Gastrocnemius medialis (tissue), 4 donors: Measurements from ENCODE around the gene FHOD3. TPM values are rescaled to one million over a fixed set of nuclear protein-coding genes. Genes with fewer than 3 reads are reported as not detected.

Experiments
- ATAC-seq, 2 donors: fragments of 150-250 bp; one replicate each; pipeline ENCODE4 v1.9.1; 2016
- DNase-seq, 2 donors: peaks; one replicate each; pipeline ENCODE4 v3.0.0-alpha.2; 2019
- H3K27ac ChIP-seq, 4 donors: fragments of 200-600 bp; sonication (generic); 1 replicate in 1 of 4; 2 replicates in 3 of 4; pipeline ENCODE4 v1.5.1; 2016 to 2018; ENCODE audit warnings: mild to moderate bottlenecking in 2 of 4, moderate library complexity in 1 of 4
- H3K27me3 ChIP-seq, 3 donors: fragments of 200-600 bp; sonication (generic) in 2 of 3; 1 replicate in 1 of 3; 2 replicates in 2 of 3; pipeline versions ENCODE4 v1.5.1 to v1.6.0; 2016 to 2019; ENCODE audit warnings: mild to moderate bottlenecking in 1 of 3, moderate library complexity in 1 of 3
- H3K36me3 ChIP-seq, 2 donors: fragments of 200-600 bp; sonication (generic) in 1 of 2; one replicate each; pipeline ENCODE4 v1.5.1; 2017 to 2018
- H3K4me1 ChIP-seq, 2 donors: fragments of 200-600 bp; sonication (generic) in 1 of 2; one replicate each; pipeline ENCODE4 v1.5.1; 2016 to 2017; ENCODE audit warnings: mild to moderate bottlenecking in 2 of 2
- H3K4me3 ChIP-seq, 4 donors: fragments of 200-600 bp; sonication (generic) in 3 of 4; 1 replicate in 1 of 4; 2 replicates in 3 of 4; pipeline ENCODE4 v1.5.1; 2016 to 2019; ENCODE audit warnings: mild to moderate bottlenecking in 2 of 4
- H3K9me3 ChIP-seq, 3 donors: fragments of 200-600 bp; sonication (generic) in 2 of 3; 1 replicate in 1 of 3; 2 replicates in 2 of 3; pipeline ENCODE4 v1.5.1; 2016 to 2019
- POLR2A ChIP-seq, 2 donors: fragments of 450-650 bp; IDR thresholded peaks; one replicate each; pipeline ENCODE4 v1.6.1; 2017; ENCODE audit warnings: antibody characterized with exemption in 2 of 2, mild to moderate bottlenecking in 2 of 2, moderate library complexity in 2 of 2
- in situ Hi-C, 4 donors: fragments of 200-750 bp; cut with MboI; loops; one replicate each; pipeline versions ENCODE4 v1.15.0 to v1.8.0; 2017; ENCODE audit warnings: low sequenced_read_pairs in 4 of 4
- intact Hi-C: fragments of 100-400 bp; cut with DNase I; formaldehyde crosslinking; loops from one replicate; pipeline ENCODE4 v1.15.1; 2023; ENCODE audit warnings: low total_unique reads
- total RNA-seq, 4 donors: library from RNA; depleted of rRNA; stranded (reverse); fragments of >200 nt; gene quantifications; one replicate each; pipeline versions ENCODE4 v1.1.0 to v1.2.3, GENCODE V29; 2016
- TF ChIP-seq, protein P1 (sequence below), 5 experiments: fragments of 450-650 bp in 3 of 5; fragments of 200-600 bp in 2 of 5; sonication (generic) in 2 of 5; IDR thresholded peaks in 4 of 5; conservative IDR thresholded peaks in 1 of 5; 1 replicate in 4 of 5; 2 replicates in 1 of 5; pipeline ENCODE4 v1.5.1; 2016 to 2019; ENCODE audit warnings: antibody characterized with exemption in 5 of 5, mild to moderate bottlenecking in 3 of 5, moderate library complexity in 3 of 5

The FHOD3 gene
- total RNA-seq, 4 donors from 2014 or later = 10.0 to 32.5 (median 17.0) TPM

DNA sequence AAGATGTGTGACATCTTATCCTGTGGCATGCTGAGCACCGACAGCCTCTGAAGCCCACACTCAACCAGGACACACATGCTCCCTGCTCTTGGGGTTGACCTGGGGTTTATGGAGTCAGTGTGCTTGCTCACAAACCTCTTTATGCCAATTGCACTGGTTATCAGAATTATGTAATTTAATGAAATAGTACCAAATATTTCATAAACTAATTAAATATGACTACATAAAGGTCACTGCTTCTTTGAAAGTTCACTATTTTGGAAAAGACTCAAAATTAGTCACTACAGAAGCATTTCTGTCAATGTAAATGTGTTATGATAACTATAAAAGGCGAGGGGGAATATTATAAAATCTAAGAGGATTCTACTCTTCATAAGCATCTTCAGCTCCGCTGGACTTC, 76.7 kb downstream of the FHOD3 start:
- no peaks in the 10 kb centered on the region for H3K27me3 ChIP-seq
- H3K4me1 ChIP-seq = peaks cover 8 to 10% of the 10 kb centered on the region in 2 donors
- no peaks in the 10 kb centered on the region for H3K9me3 ChIP-seq
- H3K4me3 ChIP-seq = no peak overlapping the region
- intact Hi-C loops = loop anchor here (10.0 kb wide), 1 partner anchor 59 kb away; no protein-coding TSS in a partner anchor
- H3K27ac ChIP-seq = no peak overlapping the region
- no peak for TF ChIP-seq POLR2A (IDR thresholded peaks at IDR 0.05)
- TF ChIP-seq, protein P1, sequence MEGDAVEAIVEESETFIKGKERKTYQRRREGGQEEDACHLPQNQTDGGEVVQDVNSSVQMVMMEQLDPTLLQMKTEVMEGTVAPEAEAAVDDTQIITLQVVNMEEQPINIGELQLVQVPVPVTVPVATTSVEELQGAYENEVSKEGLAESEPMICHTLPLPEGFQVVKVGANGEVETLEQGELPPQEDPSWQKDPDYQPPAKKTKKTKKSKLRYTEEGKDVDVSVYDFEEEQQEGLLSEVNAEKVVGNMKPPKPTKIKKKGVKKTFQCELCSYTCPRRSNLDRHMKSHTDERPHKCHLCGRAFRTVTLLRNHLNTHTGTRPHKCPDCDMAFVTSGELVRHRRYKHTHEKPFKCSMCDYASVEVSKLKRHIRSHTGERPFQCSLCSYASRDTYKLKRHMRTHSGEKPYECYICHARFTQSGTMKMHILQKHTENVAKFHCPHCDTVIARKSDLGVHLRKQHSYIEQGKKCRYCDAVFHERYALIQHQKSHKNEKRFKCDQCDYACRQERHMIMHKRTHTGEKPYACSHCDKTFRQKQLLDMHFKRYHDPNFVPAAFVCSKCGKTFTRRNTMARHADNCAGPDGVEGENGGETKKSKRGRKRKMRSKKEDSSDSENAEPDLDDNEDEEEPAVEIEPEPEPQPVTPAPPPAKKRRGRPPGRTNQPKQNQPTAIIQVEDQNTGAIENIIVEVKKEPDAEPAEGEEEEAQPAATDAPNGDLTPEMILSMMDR (IDR thresholded peaks at IDR 0.05 in 4 of 5, conservative IDR thresholded peaks at IDR 0.05 in 1 of 5) = no peak
- H3K36me3 ChIP-seq = no peaks in the 10 kb centered on the region
- DNase-seq (no peak), ATAC-seq (no peak)
- in situ Hi-C loops = no loop called here

DNA sequence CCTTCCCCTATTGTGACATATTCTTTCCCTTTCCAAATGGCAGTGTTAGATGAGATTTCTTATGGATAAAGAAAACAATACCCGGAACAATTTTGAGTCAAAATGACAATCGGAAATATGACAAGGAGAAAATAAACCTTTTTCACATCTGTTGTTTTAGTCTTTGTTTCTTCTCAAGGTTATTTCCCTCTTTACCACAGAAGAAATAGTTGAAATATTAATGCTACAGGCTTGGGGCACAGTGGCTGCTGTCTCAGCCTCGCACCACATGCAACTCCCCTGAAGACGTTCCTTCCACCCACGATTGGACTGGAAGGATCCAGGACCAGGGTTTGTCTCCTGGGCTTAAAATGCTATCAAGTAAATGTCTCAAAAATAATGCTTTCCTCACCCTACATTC, 77.6 kb downstream of the FHOD3 start:
- TF ChIP-seq, protein P1 (IDR thresholded peaks at IDR 0.05 in 4 of 5, conservative IDR thresholded peaks at IDR 0.05 in 1 of 5) = no peak
- TF ChIP-seq POLR2A (IDR thresholded peaks at IDR 0.05) = no peak
- ATAC-seq = no peak
- Histone ChIP-seq H3K27me3 (no peaks in the 10 kb centered on the region), H3K36me3 (no peaks in the 10 kb centered on the region), H3K27ac (no peak overlapping the region), H3K4me3 (no peak overlapping the region), H3K4me1 (peaks cover 16% of the 10 kb centered on the region in 2 donors), H3K9me3 (no peaks in the 10 kb centered on the region)
- DNase-seq = no peak
- intact Hi-C loops (loop anchor here (10.0 kb wide), 1 partner anchor 60 kb away; no protein-coding TSS in a partner anchor), in situ Hi-C loops (no loop called here)

DNA sequence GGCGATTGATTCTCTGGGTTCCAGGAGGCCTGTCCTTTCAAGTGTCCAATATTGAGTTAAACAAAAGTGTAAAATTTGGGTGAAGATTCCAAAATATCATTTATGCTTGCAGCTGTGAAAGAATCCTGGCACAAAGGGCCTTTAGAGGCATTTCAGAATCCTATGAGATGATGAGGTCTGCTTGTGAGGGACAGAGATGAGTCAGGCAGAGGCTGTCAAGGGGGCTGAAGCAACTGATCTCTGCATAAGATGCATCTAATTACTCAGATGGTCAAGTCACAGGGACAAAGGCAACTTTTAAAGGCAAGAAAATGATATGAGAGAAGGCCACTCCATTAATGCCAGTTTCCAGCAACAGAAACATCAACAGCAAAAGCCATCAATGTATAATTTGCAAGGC, 78.8 kb downstream of the FHOD3 start:
- ATAC-seq (no peak), DNase-seq (no peak)
- in situ Hi-C loops = no loop called here
- H3K9me3 ChIP-seq = no peaks in the 10 kb centered on the region
- H3K27me3 ChIP-seq = no peaks in the 10 kb centered on the region
- H3K36me3 ChIP-seq = no peaks in the 10 kb centered on the region
- TF ChIP-seq, protein P1 (IDR thresholded peaks at IDR 0.05 in 4 of 5, conservative IDR thresholded peaks at IDR 0.05 in 1 of 5) = no peak
- no peak for TF ChIP-seq POLR2A (IDR thresholded peaks at IDR 0.05)
- H3K27ac ChIP-seq = no peak overlapping the region
- H3K4me3 ChIP-seq = no peak overlapping the region
- H3K4me1 ChIP-seq = peaks cover 16 to 17% of the 10 kb centered on the region in 2 donors
- intact Hi-C loops = loop anchor here (10.0 kb wide), 1 partner anchor 62 kb away; no protein-coding TSS in a partner anchor

DNA sequence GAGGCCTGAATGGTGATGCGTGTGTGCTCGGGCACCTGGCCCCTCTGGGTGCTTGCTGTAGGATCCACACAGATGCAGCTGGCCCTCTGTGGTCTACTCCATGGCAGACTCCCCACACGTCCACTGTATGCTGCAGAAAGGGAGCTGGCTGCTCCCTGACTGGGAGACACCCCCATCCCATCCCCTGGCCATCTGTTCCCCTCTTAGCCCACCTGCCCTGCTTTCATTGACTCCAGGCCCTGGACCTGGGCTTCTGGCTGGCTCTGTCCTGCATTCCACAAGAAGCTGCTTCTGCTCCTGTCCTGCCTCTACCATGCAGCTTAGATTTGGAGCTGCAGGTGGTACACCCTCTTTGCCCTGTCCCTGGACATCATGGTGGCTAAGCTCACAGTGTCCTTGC, 80.1 kb downstream of the FHOD3 start:
- intact Hi-C loops = loop anchor here (10.0 kb wide), 1 partner anchor 63 kb away; no protein-coding TSS in a partner anchor
- no peak for ATAC-seq

More for the DNA sequence above, 80.1 kb downstream of the FHOD3 start:
- no peaks in the 10 kb centered on the region for H3K9me3 ChIP-seq
- no peak for DNase-seq
- H3K4me3 ChIP-seq = no peak overlapping the region
- H3K27ac ChIP-seq = no peak overlapping the region
- TF ChIP-seq POLR2A (IDR thresholded peaks at IDR 0.05) = no peak
- TF ChIP-seq, protein P1 (IDR thresholded peaks at IDR 0.05 in 4 of 5, conservative IDR thresholded peaks at IDR 0.05 in 1 of 5) = no peak
- H3K4me1 ChIP-seq = peaks cover 16 to 26% of the 10 kb centered on the region in 2 donors
- in situ Hi-C loops = no loop called here
- H3K36me3 ChIP-seq = no peaks in the 10 kb centered on the region
- H3K27me3 ChIP-seq = no peaks in the 10 kb centered on the region
